PC-3 (cell line): ENCODE results near the gene HYDIN.

Experiments
- EZH2phosphoT487 ChIP-seq: fragments of 300-600 bp; sonication (generic); IDR thresholded peaks from 2 replicates; pipeline ENCODE4 v1.6.1; 2018; ENCODE audit warnings: mild to moderate bottlenecking, antibody characterized with exemption, low read length, borderline replicate concordance
- TF ChIP-seq, protein P1 (sequence below): fragments of 300-600 bp; sonication (generic); conservative IDR thresholded peaks from 2 replicates; pipeline ENCODE4 v1.5.1; 2017; ENCODE audit warnings: antibody characterized with exemption, low read depth, mild to moderate bottlenecking, low read length

DNA sequence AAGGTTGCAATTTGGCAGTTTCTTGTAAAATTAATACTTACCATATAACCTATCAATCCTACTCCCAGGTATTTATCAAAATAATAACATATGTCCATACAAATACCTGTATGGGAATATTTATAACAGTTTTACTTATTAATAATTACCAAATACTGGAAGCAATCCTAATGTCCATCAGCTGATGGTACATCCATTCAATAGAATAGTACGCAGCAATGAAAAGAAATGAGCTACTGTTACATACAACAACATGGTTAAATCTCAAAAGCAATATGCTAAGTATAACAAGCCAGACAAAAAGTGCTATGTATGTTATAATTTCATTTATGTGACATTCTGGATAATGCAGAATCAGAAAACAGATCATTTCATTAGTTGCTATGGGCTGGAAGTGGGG is 1.2 kb downstream of the HYDIN start:
- no peak for TF ChIP-seq EZH2phosphoT487
- TF ChIP-seq, protein P1, sequence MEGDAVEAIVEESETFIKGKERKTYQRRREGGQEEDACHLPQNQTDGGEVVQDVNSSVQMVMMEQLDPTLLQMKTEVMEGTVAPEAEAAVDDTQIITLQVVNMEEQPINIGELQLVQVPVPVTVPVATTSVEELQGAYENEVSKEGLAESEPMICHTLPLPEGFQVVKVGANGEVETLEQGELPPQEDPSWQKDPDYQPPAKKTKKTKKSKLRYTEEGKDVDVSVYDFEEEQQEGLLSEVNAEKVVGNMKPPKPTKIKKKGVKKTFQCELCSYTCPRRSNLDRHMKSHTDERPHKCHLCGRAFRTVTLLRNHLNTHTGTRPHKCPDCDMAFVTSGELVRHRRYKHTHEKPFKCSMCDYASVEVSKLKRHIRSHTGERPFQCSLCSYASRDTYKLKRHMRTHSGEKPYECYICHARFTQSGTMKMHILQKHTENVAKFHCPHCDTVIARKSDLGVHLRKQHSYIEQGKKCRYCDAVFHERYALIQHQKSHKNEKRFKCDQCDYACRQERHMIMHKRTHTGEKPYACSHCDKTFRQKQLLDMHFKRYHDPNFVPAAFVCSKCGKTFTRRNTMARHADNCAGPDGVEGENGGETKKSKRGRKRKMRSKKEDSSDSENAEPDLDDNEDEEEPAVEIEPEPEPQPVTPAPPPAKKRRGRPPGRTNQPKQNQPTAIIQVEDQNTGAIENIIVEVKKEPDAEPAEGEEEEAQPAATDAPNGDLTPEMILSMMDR, result no peak
